Tibial nerve (tissue), 4 donors: ENCODE data around the gene PNPLA6. TPM values are rescaled to one million over a fixed set of nuclear protein-coding genes. Genes with fewer than 3 reads are reported as not detected.

Source experiments
- DNase-seq, 2 donors: peaks; one replicate each; pipeline ENCODE4 v3.0.0-alpha.2; 2019; ENCODE audit warnings: low spot score in 2 of 2
- H3K27ac ChIP-seq, 4 donors: fragments of 200-600 bp; sonication (generic) in 3 of 4; one replicate each; pipeline ENCODE4 v1.5.1; 2017 to 2019; ENCODE audit warnings: mild to moderate bottlenecking in 1 of 4
- H3K27me3 ChIP-seq, 2 donors: fragments of 200-600 bp; sonication (generic) in 1 of 2; one replicate each; pipeline versions ENCODE4 v1.5.1 to v1.6.0; 2017 to 2019
- H3K36me3 ChIP-seq, 3 donors: fragments of 200-600 bp; sonication (generic); one replicate each; pipeline ENCODE4 v1.5.1; 2018 to 2019
- H3K4me1 ChIP-seq, 4 donors: fragments of 200-600 bp; sonication (generic) in 3 of 4; one replicate each; pipeline ENCODE4 v1.5.1; 2017 to 2019
- H3K4me3 ChIP-seq, 4 donors: fragments of 200-600 bp; sonication (generic) in 3 of 4; one replicate each; pipeline ENCODE4 v1.5.1; 2017 to 2019; ENCODE audit warnings: mild to moderate bottlenecking in 1 of 4, moderate library complexity in 1 of 4
- H3K9me3 ChIP-seq, 4 donors: fragments of 200-600 bp; sonication (generic) in 3 of 4; one replicate each; pipeline ENCODE4 v1.5.1; 2017 to 2019
- CTCF ChIP-seq, 5 experiments: fragments of 200-600 bp in 3 of 5; fragments of 450-650 bp in 2 of 5; sonication (generic) in 3 of 5; IDR thresholded peaks; one replicate each; pipeline ENCODE4 v1.5.1; 2016 to 2019; ENCODE audit warnings: antibody characterized with exemption in 5 of 5, mild to moderate bottlenecking in 3 of 5, moderate library complexity in 2 of 5
- EP300 ChIP-seq, 2 donors: sonication (generic); formaldehyde crosslinking; IDR thresholded peaks; one replicate each; pipeline ENCODE4 v1.6.1; 2017; ENCODE audit warnings: antibody characterized with exemption in 2 of 2, mild to moderate bottlenecking in 1 of 2
- POLR2A ChIP-seq, 2 donors: fragments of 450-650 bp; IDR thresholded peaks; one replicate each; pipeline ENCODE4 v1.6.1; 2017; ENCODE audit warnings: antibody characterized with exemption in 2 of 2, mild to moderate bottlenecking in 2 of 2, moderate library complexity in 2 of 2
- WGBS, 2 donors: methylation state at CpG; one replicate each; pipeline ENCODE4 v1.1.5; 2018; 5-methylcytosine and 5-hydroxymethylcytosine counted together
- total RNA-seq, 4 donors: library from RNA; depleted of rRNA; stranded (reverse); fragments of >200 nt; gene quantifications; one replicate each; pipeline ENCODE4 v1.1.0, GENCODE V29; 2016

The PNPLA6 gene
- total RNA-seq, 4 donors from 2014 or later, result 66.3 to 138 (median 68.3) TPM

GRCh38 chr19:7556696-7557315 is 21.3 kb downstream of the PNPLA6 start:
- Histone ChIP-seq H3K27me3 (no peaks in the 10 kb centered on the region), H3K27ac (no peak overlapping the region), H3K4me3 (no peak overlapping the region), H3K4me1 (no peaks in the 10 kb centered on the region), H3K9me3 (peaks cover 0 to 7% (median 0%) of the 10 kb centered on the region in 4 donors), H3K36me3 (peaks cover 2 to 97% (median 19%) of the 10 kb centered on the region in 3 donors)
- TF ChIP-seq CTCF (IDR thresholded peaks at IDR 0.05), result no peak
- TF ChIP-seq EP300 (IDR thresholded peaks at IDR 0.05), result no peak
- TF ChIP-seq POLR2A (IDR thresholded peaks at IDR 0.05), result no peak
- no peak for DNase-seq
- 95 to 96% methylated on average over 48 to 52 of the region's 54 CpGs for WGBS, 2 donors

GRCh38 chr19:7558667-7559066 is 23.1 kb downstream of the PNPLA6 start:
- 88 to 91% methylated on average over 15 to 18 of the region's 18 CpGs for WGBS, 2 donors
- Histone ChIP-seq H3K27me3 (no peaks in the 10 kb centered on the region), H3K4me3 (no peak overlapping the region), H3K9me3 (peaks cover 0 to 7% (median 0%) of the 10 kb centered on the region in 4 donors), H3K4me1 (no peaks in the 10 kb centered on the region), H3K27ac (no peak overlapping the region), H3K36me3 (peaks cover 2 to 86% (median 19%) of the 10 kb centered on the region in 3 donors)
- TF ChIP-seq POLR2A (IDR thresholded peaks at IDR 0.05) (no peak), EP300 (IDR thresholded peaks at IDR 0.05) (no peak), CTCF (IDR thresholded peaks at IDR 0.05) (no peak)
- DNase-seq, result no peak

- no peak overlapping the region for H3K27ac ChIP-seq
- 73% methylated on average over 4 of the region's 4 CpGs for WGBS, 2 donors
- DNase-seq, result no peak
- H3K27me3 ChIP-seq, result no peaks in the 10 kb centered on the region
- peaks cover 0 to 7% (median 0%) of the 10 kb centered on the region in 4 donors for H3K9me3 ChIP-seq
- H3K4me1 ChIP-seq, result no peaks in the 10 kb centered on the region
- peaks cover 2 to 82% (median 19%) of the 10 kb centered on the region in 3 donors for H3K36me3 ChIP-seq
- no peak overlapping the region for H3K4me3 ChIP-seq
- TF ChIP-seq CTCF (IDR thresholded peaks at IDR 0.05), result no peak
- TF ChIP-seq POLR2A (IDR thresholded peaks at IDR 0.05), result no peak
- TF ChIP-seq EP300 (IDR thresholded peaks at IDR 0.05), result no peak
These were observed 23.6 kb downstream of the PNPLA6 start for GRCh38 chr19:7559102-7559501.

- WGBS, 2 donors, result 83 to 94% methylated on average over 2 of the region's 2 CpGs
These were observed 24.7 kb downstream of the PNPLA6 start for GRCh38 chr19:7560255-7560654.

More at GRCh38 chr19:7560255-7560654, 24.7 kb downstream of the PNPLA6 start:
- peaks cover 2 to 79% (median 13%) of the 10 kb centered on the region in 3 donors for H3K36me3 ChIP-seq
- no peak for TF ChIP-seq CTCF (IDR thresholded peaks at IDR 0.05)
- TF ChIP-seq POLR2A (IDR thresholded peaks at IDR 0.05), result no peak
- no peak for TF ChIP-seq EP300 (IDR thresholded peaks at IDR 0.05)
- no peak overlapping the region for H3K27ac ChIP-seq
- peaks cover 0 to 7% (median 0%) of the 10 kb centered on the region in 4 donors for H3K9me3 ChIP-seq
- H3K4me3 ChIP-seq, result no peak overlapping the region
- DNase-seq, result no peak
- no peaks in the 10 kb centered on the region for H3K27me3 ChIP-seq
- no peaks in the 10 kb centered on the region for H3K4me1 ChIP-seq
